Inflammatory macrophage treated with lipopolysaccharide for 1 hour (primary cell): ENCODE data around the gene MTR.

Experiments
- DNase-seq, 2 donors: peaks; one replicate each; pipeline ENCODE4 v3.0.0-alpha.2; 2020 to 2022

The MTR gene

DNA sequence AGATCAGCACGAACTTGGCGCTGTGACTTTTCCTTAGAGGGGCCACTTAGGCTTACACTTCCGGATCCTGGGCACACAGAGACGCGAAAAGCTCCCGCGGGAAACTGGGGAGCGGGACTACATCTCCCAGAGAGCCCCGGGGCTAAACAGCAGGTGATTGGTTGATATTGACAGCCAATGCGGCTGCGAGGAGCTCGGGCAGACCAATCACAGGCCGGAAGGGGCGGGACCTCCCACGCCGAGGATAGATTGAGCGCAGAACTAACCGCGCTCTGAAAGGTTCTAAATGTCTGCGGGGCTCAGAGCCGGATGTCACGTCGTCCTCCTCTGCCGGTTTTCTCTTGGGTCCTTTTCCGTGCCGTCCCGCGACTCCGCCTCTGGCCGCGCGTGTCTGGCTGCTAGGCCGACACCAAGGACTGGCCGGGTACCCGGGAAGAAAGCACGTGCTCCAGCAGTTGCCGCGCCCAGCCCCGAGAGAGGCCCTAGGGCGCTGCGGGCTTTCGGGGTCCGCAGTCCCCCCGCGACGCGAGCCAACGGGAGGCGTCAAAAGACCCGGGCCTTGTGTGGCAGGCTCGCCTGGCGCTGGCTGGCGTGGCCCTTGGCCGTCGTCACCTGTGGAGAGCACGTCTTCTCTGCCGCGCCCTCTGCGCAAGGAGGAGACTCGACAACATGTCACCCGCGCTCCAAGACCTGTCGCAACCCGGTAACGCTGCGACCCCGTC is at the start of gene MTR:
Gene MTR (plus strand): TSS at position 258 of the 722 bp plus-strand sequence. CDS start 412 bp downstream, at position 670.
- peak; percentile 97 to 98 for DNase-seq

- no peak for DNase-seq
Observed at GRCh38 chr1:236746785-236747184, 48.3 kb upstream of the MTR start.

DNA sequence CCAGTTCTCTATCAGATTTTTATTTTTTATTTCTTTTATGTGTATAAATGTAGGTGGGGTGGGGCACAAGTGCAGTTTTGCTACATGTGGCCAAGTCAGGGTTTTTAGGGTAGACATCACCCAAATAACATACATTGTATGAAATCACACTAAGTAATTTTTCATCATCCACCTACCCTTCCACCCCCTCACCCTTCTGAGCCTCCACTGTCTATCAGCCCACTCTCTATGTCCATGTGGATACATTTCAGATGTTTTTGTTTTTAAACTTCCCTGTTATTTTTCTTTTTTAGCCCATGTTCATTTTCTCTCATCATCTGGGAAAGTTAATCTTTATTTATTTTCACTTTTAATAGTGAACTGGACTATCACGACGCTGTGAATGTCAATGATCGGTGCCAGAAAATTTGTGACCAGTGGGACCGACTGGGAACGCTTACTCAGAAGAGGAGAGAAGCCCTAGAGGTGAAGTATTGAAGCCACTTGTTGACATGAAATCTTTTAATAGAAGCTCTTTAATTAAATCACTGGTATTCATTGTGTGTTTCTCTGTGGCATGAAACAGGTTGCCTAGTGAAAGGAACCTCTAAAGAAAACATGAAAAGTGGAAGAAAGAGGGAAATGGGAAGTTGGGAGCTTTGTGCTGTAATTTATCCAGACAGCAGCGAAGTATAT is 47.6 kb upstream of the MTR start:
- DNase-seq = no peak

DNA sequence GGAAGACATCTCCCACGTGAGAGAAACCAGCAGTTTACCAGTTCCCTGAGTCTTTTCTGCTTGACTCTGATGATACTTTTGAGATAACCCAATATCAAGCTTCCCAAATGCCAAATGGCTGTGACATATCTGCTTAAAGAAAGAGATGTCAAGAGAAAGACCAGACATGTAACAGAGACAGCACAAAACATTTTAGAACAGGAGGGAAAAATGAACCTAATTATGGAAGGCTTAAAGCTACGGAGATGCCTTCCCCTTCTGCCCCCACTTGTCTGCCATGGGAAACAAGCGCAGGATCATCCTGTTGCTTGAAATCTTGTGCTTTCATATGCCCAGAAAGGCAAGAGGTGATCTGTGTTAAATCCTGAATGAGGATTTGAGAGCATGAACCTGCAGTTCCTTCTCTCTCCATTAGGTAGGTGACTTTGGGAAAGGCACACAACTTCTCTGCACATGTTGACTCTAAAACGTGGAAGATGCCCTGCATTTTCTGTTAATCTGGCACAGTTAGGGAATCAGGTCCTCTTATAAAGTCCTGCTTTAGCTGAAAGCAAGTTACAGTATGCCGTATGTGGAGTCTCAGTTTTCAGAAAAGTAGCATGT is 46.7 kb upstream of the MTR start:
- DNase-seq = no peak

DNA sequence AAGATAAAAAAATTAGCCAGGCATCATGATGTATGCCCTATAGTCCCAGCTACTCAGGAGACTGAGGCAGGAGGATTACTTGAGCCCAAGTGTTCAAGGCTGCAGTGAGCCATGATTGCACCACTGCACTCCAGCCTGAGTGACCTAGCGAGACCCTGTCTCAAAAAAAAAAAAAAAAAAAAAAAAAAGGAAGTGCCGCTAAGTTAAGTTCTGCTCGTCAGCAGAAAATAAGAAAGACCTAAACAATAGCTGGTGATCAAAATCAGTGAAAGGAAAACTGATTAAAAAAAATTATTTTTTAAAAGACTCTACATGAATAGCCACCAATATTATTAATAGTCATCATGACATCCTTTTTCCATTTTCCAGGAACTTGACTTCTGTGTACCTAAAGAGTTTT is 44.2 kb upstream of the MTR start:
- no peak for DNase-seq

GRCh38 chr1:236751385-236751784 is 43.7 kb upstream of the MTR start:
- DNase-seq = no peak

DNA sequence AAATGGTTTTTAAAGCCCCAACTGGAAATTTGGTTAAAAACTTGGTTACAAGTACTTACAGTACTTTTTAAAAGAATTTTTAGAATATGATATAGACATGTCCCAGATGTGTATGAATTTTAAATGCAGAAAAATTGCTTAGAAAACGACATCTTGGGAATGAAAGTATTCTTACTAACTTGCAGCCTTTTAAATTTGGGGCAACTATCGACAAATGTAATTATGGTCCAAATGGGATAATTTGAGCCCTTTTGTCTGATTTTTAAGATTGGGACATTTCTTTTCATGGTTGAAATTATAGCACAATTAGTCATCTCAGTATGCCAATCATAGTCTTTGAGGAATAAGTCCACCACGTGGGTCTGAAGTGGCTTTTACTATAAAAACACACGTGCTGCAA is 43.2 kb upstream of the MTR start:
- no peak for DNase-seq

DNA sequence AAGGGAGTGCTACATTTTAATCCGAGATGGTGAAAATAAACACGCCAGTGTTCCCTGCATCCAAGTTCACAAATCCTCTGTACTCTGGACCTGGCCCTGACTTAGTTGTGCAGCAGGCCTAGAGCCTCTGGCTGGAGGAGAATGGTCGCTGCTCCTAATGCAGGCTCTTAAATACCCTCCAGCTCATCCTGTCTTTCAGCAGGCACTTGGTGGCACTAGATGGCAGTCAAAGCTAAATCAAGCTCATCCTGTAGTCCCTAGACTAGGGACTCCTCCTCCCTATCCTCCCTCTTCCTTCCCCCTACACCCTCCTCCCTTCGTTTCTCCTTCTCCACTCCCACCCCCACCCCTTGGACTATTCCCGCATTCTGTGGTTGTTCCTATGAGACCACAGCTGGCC is 41.6 kb upstream of the MTR start:
- DNase-seq = peak in 1 of 2 donors; percentile 6

DNA sequence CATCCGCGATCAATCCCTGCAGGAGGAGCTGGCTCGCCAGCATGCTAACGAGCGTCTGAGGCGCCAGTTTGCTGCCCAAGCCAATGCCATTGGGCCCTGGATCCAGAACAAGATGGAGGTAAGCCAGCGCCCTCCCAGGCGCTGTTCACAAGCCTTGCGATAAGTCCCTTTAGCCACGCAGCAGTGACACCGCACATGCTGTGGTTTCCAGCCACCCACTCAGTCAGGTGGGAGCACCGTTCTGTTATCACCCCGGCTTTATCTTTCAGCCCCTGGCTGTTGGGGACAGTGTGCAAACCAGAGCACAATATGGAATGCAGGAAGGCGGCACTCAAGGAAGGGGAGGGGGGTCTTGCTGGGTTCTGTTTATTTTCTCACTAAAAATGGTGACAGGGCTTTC is 41.1 kb upstream of the MTR start:
- DNase-seq = no peak

GRCh38 chr1:236754525-236755210 is 40.4 kb upstream of the MTR start:
- DNase-seq = no peak

DNA sequence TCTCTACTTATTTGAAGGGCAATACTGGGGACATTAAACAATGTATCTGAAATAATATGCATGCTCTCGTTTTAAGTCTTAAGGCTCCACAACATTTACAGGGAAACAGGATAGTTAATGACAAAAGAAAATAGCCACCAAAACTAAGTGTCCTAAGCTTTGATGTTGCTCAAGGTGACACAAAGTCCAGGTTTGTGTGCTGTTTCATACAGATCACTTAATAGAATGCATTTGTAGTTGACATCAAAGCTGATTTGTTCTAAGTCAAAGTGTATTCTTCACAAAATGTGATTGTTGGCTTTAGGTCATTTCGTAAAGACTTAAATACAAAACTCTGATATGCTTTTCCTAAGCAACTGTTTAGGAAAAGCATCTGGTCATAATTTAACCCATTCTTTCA is 37.5 kb upstream of the MTR start:
- no peak for DNase-seq

DNA sequence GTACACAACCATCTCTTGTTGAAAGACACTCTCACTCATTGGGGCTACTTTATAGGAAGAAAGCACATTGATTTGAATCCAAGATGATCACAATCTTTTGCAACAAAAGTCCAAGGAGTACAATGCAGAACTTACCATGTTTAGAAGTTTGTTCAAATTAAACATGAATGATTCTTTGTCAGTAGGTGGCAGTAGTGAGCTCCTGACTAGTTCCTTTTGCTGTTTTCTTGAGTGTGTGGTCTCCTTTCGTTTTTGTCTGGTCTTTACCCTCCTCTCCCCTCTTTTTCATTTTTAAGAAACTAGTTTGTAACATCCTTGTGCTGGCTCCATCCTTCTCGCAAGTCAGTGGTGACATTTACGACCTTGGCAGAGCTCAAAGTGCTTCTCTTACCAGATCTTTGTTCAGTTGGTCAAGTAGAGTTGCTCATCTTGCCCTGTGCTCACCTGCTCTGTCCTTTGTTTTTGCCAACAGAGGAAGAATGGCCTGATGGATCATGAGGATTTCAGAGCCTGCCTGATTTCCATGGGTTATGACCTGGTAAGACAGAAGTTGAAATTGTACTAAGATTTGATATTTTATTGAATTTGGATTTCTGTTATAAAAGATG is 35.7 kb upstream of the MTR start:
- DNase-seq = peak; percentile 25 to 86

GRCh38 chr1:236760480-236760879 is 34.6 kb upstream of the MTR start:
- DNase-seq = no peak

DNA sequence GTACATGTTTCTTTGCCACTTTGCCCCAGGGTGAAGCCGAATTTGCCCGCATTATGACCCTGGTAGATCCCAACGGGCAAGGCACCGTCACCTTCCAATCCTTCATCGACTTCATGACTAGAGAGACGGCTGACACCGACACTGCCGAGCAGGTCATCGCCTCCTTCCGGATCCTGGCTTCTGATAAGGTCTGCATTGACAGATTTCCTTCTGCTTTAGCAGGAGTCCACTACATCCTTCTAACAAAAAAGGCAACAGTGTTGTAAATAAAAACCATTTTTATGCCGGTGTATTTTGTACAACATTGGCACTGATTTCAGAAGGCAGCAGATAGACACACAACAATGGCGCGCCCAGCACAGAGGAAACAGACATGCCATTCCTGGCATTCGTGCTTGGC is 34.1 kb upstream of the MTR start:
- no peak for DNase-seq

DNA sequence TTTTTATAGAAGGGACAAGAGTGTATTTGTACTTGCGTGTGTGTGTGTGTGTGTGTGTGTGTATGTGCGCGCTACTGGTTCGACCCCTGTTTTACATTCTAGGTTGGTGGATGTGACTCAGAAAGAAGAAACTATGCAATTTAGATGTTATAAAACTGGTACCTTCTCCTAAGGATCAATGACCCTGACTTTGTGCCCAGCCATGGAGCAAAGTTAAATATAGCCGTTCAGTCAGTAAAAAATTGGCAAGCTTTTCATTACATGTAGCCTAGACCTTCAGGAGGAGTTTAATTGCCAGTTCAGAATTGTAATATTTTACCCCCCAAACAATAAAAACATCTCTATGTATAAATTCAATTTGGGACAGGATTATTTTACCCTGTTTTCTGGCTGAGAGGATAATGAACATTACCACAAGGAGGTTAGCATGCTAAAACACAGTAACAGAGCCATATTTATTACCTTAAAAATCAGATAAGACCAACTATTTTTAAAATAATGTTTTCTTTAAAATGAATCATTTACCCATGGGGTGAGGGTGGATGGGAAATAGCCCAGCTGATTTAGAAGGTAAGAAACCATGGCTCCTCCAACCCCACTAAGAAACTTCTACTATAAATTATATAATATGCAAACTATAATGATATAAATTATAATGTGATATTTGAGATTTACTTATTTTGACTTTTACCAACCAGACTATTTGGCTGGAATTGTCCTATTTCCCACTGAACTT is 33.5 kb upstream of the MTR start:
- DNase-seq = no peak

GRCh38 chr1:236762410-236762809 is 32.7 kb upstream of the MTR start:
- DNase-seq = peak; percentile 30 to 31

DNA sequence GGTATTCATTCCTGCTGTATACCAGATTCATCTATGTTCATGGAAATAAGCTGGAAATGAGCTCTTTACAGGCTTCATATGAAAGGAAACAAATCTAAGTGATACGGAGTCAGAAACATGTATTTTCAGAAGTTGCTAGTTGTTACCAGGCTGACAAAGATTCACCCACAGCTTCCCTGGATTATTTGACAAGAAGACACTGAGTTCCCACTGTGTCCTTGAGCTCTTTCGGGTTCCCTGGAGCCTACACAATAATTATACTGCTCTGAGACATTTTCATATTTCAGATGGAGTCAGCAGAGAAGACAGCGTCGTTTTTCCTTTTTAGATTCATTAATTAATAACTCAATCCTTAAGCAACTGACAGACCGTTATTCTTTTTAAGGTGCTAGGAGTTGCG is 29.3 kb upstream of the MTR start:
- no peak for DNase-seq

DNA sequence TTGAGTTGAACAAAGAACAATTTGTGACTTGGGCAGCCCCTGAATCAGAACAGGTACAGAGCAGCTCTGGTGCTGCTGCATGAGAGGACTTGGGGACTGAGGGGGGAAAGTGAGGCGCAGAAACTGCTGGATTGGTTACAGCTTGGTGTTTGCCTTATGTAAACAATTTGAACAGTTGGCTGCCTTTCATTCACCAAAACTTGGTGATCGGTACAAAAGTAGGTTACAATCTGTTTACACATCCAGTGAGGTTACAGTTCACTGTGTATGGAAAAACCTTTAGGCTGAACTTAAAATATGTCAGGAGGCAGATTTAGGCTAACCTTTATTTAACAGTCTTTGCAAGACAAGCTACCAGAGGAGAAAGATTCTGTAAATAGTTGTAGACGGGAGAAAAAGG is 28.6 kb upstream of the MTR start:
- no peak for DNase-seq

DNA sequence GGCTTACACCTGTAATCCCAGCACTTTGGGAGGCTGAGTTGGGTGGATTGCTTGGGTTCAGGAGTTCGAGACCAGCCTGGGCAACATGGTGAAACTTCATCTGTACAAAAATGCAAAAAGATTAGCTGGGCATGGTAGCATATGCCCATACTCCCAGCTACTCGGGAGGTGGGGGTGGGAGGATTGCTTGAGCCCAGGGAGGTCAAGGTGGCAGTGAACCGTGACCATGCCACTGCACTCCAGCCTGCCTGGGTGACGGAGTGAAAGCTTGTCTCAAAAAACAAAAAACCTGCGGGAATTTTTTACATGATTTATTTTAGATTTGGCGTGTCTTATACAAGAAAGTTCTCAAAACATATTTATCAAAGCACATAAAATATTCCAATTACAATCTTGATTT is 27.8 kb upstream of the MTR start:
- DNase-seq = no peak

- DNase-seq = no peak
Observed at GRCh38 chr1:236768601-236769000, 26.5 kb upstream of the MTR start.

- DNase-seq = no peak
Observed at GRCh38 chr1:236773919-236774318, 21.2 kb upstream of the MTR start.

GRCh38 chr1:236774926-236775325 is 20.2 kb upstream of the MTR start:
- no peak for DNase-seq

GRCh38 chr1:236779312-236779711 is 15.8 kb upstream of the MTR start:
- no peak for DNase-seq
